ENCODE results near the gene GAB1. TPM values are rescaled to one million over a fixed set of nuclear protein-coding genes. Genes with fewer than 3 reads are reported as not detected.

The GAB1 gene
- total and polyA plus RNA-seq, 4 donors: 2.4 to 31.3 (median 6.9) TPM

- Histone ChIP-seq H3K4me1 (ENCODE audit: control insufficient read depth in 4 of 4, insufficient read depth in 4 of 4, low read length in 3 of 4) (no peaks in the 10 kb centered on the region), H3K27ac (ENCODE audit: low read depth in 1 of 2, low read length in 2 of 2) (no peak overlapping the region), H3K36me3 (ENCODE audit: control insufficient read depth in 4 of 4, insufficient read depth in 3 of 4, low read depth in 1 of 4, low read length in 3 of 4) (peaks cover 0 to 21% (median 6%) of the 10 kb centered on the region in 4 donors), H3K4me3 (ENCODE audit: low read depth in 1 of 3, low read length in 3 of 3) (peak overlapping the region in 1 of 3 donors; percentile 35), H3K9me3 (ENCODE audit: control insufficient read depth in 4 of 4, low read length in 3 of 4) (peaks cover 0 to 22% (median 8%) of the 10 kb centered on the region in 4 donors), H3K9ac (ENCODE audit: low read depth in 1 of 2, low read length in 2 of 2) (no peak overlapping the region), H3K27me3 (ENCODE audit: control insufficient read depth in 4 of 4, insufficient read depth in 4 of 4, low read length in 3 of 4) (no peaks in the 10 kb centered on the region)
- TF ChIP-seq FOXA1 (IDR thresholded peaks at IDR 0.05): no peak
- no peak for TF ChIP-seq NR2F2 (IDR thresholded peaks at IDR 0.05)
- TF ChIP-seq HNF4G (IDR thresholded peaks at IDR 0.05): no peak
- no peak for TF ChIP-seq EGR1 (IDR thresholded peaks at IDR 0.05; ENCODE audit: low read depth in 2 of 2)
- no peak for TF ChIP-seq RAD21 (IDR thresholded peaks at IDR 0.05)
- no peak for TF ChIP-seq TAF1 (conservative IDR thresholded peaks at IDR 0.05)
- no peak for DNase-seq (ENCODE audit: low spot score)
- 97% methylated on average over 10 of the region's 10 CpGs for WGBS
Observed at GRCh38 chr4:143431526-143432257, 95.0 kb downstream of the GAB1 start.

- no peak overlapping the region for H3K9ac ChIP-seq (ENCODE audit: low read depth in 1 of 2, low read length in 2 of 2)
- no peak overlapping the region for H3K4me3 ChIP-seq (ENCODE audit: low read depth in 1 of 3, low read length in 3 of 3)
- DNase-seq (ENCODE audit: low spot score): no peak
- H3K36me3 ChIP-seq (ENCODE audit: control insufficient read depth in 4 of 4, insufficient read depth in 3 of 4, low read depth in 1 of 4, low read length in 3 of 4): peaks cover 2 to 21% (median 6%) of the 10 kb centered on the region in 4 donors
- WGBS: 94% methylated on average over 4 of the region's 4 CpGs
- no peaks in the 10 kb centered on the region for H3K27me3 ChIP-seq (ENCODE audit: control insufficient read depth in 4 of 4, insufficient read depth in 4 of 4, low read length in 3 of 4)
- TF ChIP-seq FOXA1 (IDR thresholded peaks at IDR 0.05): no peak
- no peak for TF ChIP-seq ZBTB33 (IDR thresholded peaks at IDR 0.05)
- TF ChIP-seq GABPA (IDR thresholded peaks at IDR 0.05 in 1 of 2, conservative IDR thresholded peaks at IDR 0.05 in 1 of 2): no peak
- TF ChIP-seq ATF3 (IDR thresholded peaks at IDR 0.05): no peak
- TF ChIP-seq JUND (IDR thresholded peaks at IDR 0.05): no peak
- TF ChIP-seq FOXA2 (IDR thresholded peaks at IDR 0.05): no peak
- TF ChIP-seq NR2F2 (IDR thresholded peaks at IDR 0.05): no peak
- TF ChIP-seq YY1 (IDR thresholded peaks at IDR 0.05): no peak
- H3K9me3 ChIP-seq (ENCODE audit: control insufficient read depth in 4 of 4, low read length in 3 of 4): peaks cover 0 to 22% (median 8%) of the 10 kb centered on the region in 4 donors
- H3K27ac ChIP-seq (ENCODE audit: low read depth in 1 of 2, low read length in 2 of 2): no peak overlapping the region
- H3K4me1 ChIP-seq (ENCODE audit: control insufficient read depth in 4 of 4, insufficient read depth in 4 of 4, low read length in 3 of 4): no peaks in the 10 kb centered on the region
Observed at GRCh38 chr4:143432258-143432591, 95.5 kb downstream of the GAB1 start.

- Histone ChIP-seq H3K27me3 (ENCODE audit: control insufficient read depth in 4 of 4, insufficient read depth in 4 of 4, low read length in 3 of 4) (no peaks in the 10 kb centered on the region), H3K4me3 (ENCODE audit: low read depth in 1 of 3, low read length in 3 of 3) (no peak overlapping the region), H3K36me3 (ENCODE audit: control insufficient read depth in 4 of 4, insufficient read depth in 3 of 4, low read depth in 1 of 4, low read length in 3 of 4) (peaks cover 2 to 25% (median 8%) of the 10 kb centered on the region in 4 donors), H3K4me1 (ENCODE audit: control insufficient read depth in 4 of 4, insufficient read depth in 4 of 4, low read length in 3 of 4) (no peaks in the 10 kb centered on the region), H3K9ac (ENCODE audit: low read depth in 1 of 2, low read length in 2 of 2) (no peak overlapping the region), H3K27ac (ENCODE audit: low read depth in 1 of 2, low read length in 2 of 2) (no peak overlapping the region), H3K9me3 (ENCODE audit: control insufficient read depth in 4 of 4, low read length in 3 of 4) (peaks cover 0 to 22% (median 8%) of the 10 kb centered on the region in 4 donors)
- no peak for DNase-seq (ENCODE audit: low spot score)
- 80% methylated on average over 2 of the region's 2 CpGs for WGBS
- no peak for TF ChIP-seq CTCF (IDR thresholded peaks at IDR 0.05; ENCODE audit: low read depth, low read length, missing input control)
- no peak for TF ChIP-seq MAX (IDR thresholded peaks at IDR 0.05)
- TF ChIP-seq ZBTB33 (IDR thresholded peaks at IDR 0.05): no peak
- TF ChIP-seq JUND (IDR thresholded peaks at IDR 0.05): no peak
- no peak for TF ChIP-seq REST (IDR thresholded peaks at IDR 0.05)
- no peak for TF ChIP-seq RXRA (IDR thresholded peaks at IDR 0.05)
- TF ChIP-seq HNF4A (conservative IDR thresholded peaks at IDR 0.05): no peak
- no peak for TF ChIP-seq YY1 (IDR thresholded peaks at IDR 0.05)
- no peak for TF ChIP-seq TAF1 (conservative IDR thresholded peaks at IDR 0.05)
- no peak for TF ChIP-seq ATF3 (IDR thresholded peaks at IDR 0.05)
- TF ChIP-seq NR2F2 (IDR thresholded peaks at IDR 0.05): no peak
Observed at GRCh38 chr4:143433231-143433630, 96.6 kb downstream of the GAB1 start.

All from liver (tissue), 9 donors.